Smooth muscle cell (in vitro differentiated cells): ENCODE results near the gene FEV. TPM values are rescaled to one million over a fixed set of nuclear protein-coding genes. Genes with fewer than 3 reads are reported as not detected.

Experiments used
- DNase-seq: peaks from one replicate; lab custom pipeline; 2025; ENCODE audit not compliant: unreplicated experiment; lab: John Stamatoyannopoulos, UW
- H2AFZ ChIP-seq: fragments of 200-600 bp; sonication (generic); 2 replicates; pipeline ENCODE4 v1.6.0; 2016; ENCODE audit warnings: antibody characterized with exemption, low read depth, mild to moderate bottlenecking
- H3F3A ChIP-seq: fragments of 200-600 bp; sonication (generic); 2 replicates; pipeline ENCODE4 v1.6.0; 2017; ENCODE audit warnings: antibody characterized with exemption, low read depth
- H3K27ac ChIP-seq: fragments of 200-600 bp; sonication (generic); 2 replicates; pipeline ENCODE4 v1.5.1; 2016; ENCODE audit warnings: low read depth, mild to moderate bottlenecking
- H3K27me3 ChIP-seq: fragments of 200-600 bp; sonication (generic); 2 replicates; pipeline ENCODE4 v1.6.1; 2016; ENCODE audit warnings: low read depth, mild to moderate bottlenecking
- H3K36me3 ChIP-seq: fragments of 200-600 bp; sonication (generic); 2 replicates; pipeline ENCODE4 v1.5.1; 2016; ENCODE audit warnings: low read depth
- H3K4me1 ChIP-seq: fragments of 200-600 bp; sonication (generic); 2 replicates; pipeline ENCODE4 v1.5.1; 2016; ENCODE audit warnings: low read depth
- H3K4me2 ChIP-seq: fragments of 200-600 bp; sonication (generic); 2 replicates; pipeline ENCODE4 v1.6.0; 2016; ENCODE audit warnings: mild to moderate bottlenecking
- H3K4me3 ChIP-seq: fragments of 200-600 bp; sonication (generic); 2 replicates; pipeline ENCODE4 v1.5.1; 2016; ENCODE audit warnings: mild to moderate bottlenecking
- H3K79me2 ChIP-seq: fragments of 200-600 bp; sonication (generic); 2 replicates; pipeline ENCODE4 v1.6.0; 2016; ENCODE audit warnings: low read depth, mild to moderate bottlenecking
- H3K9ac ChIP-seq: fragments of 200-600 bp; sonication (generic); 2 replicates; pipeline ENCODE4 v1.6.0; 2016; ENCODE audit warnings: low read depth
- H3K9me3 ChIP-seq: fragments of 200-600 bp; sonication (generic); replicated peaks from 2 replicates; pipeline ENCODE4 v1.5.1; 2016; ENCODE audit warnings: low read depth
- H4K20me1 ChIP-seq: fragments of 200-600 bp; sonication (generic); 2 replicates; pipeline ENCODE4 v1.6.0; 2016; ENCODE audit warnings: low read depth
- CTCF ChIP-seq: fragments of 200-600 bp; sonication (generic); IDR thresholded peaks from 2 replicates; pipeline ENCODE4 v1.5.1; 2017; ENCODE audit warnings: borderline replicate concordance, mild to moderate bottlenecking, antibody characterized with exemption; ENCODE audit not compliant: insufficient read depth, poor library complexity, severe bottlenecking
- WGBS: methylation state at CpG from one replicate; pipeline ENCODE4 v1.1.7; 2016; ENCODE audit warnings: low lambda C conversion rate; 5-methylcytosine and 5-hydroxymethylcytosine counted together
- polyA plus RNA-seq: library from polyadenylated mRNA; unstranded; fragments of >200 nt; fragmentation: Nextera tagmentation; extraction: Ambion mirVana; gene quantifications from 2 replicates; pipeline ENCODE4 v1.2.1, GENCODE V29; 2016
- total RNA-seq: library from RNA; depleted of rRNA; stranded (reverse); fragments of >200 nt; gene quantifications from 2 replicates; pipeline ENCODE4 v1.2.3, GENCODE V29; 2014

Gene FEV
- total RNA-seq (not detected in 2 replicates), polyA plus RNA-seq (not detected in 2 replicates)

DNA sequence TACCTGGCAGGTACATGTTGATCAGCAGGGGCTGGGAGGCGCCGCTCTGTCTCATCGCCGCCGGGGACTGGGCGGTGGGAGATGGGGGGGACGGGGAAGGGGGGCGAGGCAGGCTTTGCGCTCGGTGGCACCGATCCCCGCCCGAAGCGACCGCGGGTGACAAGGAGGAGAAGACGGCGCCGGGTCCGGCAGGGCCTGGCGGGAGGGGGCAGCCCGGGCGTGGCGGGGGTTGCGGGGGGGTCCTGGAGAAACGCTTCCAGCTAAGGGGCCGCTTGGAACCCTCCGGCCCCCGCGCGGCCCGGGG lies at the start of gene FEV:
TSS of gene FEV (minus strand) at position 164 of the 304 bp plus-strand sequence. CDS start at position 55, 109 bp downstream.
- Histone ChIP-seq H3K4me3 (no peak within 1 kb of the TSS), H3F3A (no peaks in the 10 kb centered on the region), H3K79me2 (no peaks in the 10 kb centered on the region), H3K4me1 (peaks cover 10% of the 10 kb centered on the region), H3K9me3 (no peaks in the 10 kb centered on the region), H4K20me1 (no peaks in the 10 kb centered on the region), H2AFZ (no peak within 1 kb of the TSS), H3K36me3 (no peaks in the 10 kb centered on the region), H3K4me2 (peak within 1 kb of the TSS; percentile 57), H3K27me3 (peaks cover 100% of the 10 kb centered on the region), H3K9ac (no peak within 1 kb of the TSS), H3K27ac (no peak within 1 kb of the TSS)
- WGBS = 0% methylated on average over 4 of the region's 32 CpGs
- no peak for TF ChIP-seq CTCF
- DNase-seq = no peak

DNA sequence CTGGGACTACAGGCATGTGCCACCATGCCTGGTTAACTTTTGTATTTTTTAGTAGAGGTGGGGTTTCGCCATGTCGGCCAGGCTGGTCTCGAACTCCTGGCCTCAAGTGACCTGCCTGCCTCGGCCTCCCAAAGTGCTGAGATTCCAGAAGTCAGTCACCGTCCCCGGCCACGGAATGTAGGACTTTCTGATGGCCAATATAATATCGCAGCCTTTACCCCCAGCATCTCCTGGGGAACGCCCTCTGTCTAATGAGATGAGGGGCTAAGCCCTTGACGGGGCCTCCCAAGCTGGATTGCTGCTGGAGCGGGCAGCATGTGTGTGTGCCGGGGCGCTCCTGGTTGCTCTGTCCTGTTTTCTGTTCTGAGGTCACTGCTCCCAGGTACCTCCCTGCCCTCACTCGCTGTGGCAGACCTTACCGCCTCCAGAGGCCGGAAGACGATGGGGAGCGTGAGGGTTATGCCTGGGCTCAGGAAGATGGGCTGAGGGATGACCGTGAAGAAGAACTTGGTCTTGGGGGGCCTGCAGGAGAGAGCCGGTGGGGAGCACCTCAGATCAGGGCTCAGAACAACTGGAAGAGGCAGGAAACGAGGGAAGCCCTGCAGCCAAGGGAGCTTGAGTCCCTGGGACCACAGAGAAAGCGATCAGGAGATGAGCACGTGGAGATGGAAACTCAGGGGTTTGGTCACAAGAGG lies 47.2 kb upstream of the FEV start:
- Histone ChIP-seq H3K79me2 (no peaks in the 10 kb centered on the region), H3K4me2 (no peak overlapping the region), H4K20me1 (no peaks in the 10 kb centered on the region), H3K27ac (no peak overlapping the region), H3K4me1 (no peaks in the 10 kb centered on the region), H3K27me3 (peaks cover 56% of the 10 kb centered on the region), H3K9ac (no peak overlapping the region), H3F3A (no peaks in the 10 kb centered on the region), H3K9me3 (no peaks in the 10 kb centered on the region), H2AFZ (no peak overlapping the region), H3K4me3 (no peak overlapping the region), H3K36me3 (no peaks in the 10 kb centered on the region)
- whole genome bisulfite sequencing = 85% methylated on average over 23 of the region's 23 CpGs
- no peak for DNase-seq
- TF ChIP-seq CTCF = no peak

DNA sequence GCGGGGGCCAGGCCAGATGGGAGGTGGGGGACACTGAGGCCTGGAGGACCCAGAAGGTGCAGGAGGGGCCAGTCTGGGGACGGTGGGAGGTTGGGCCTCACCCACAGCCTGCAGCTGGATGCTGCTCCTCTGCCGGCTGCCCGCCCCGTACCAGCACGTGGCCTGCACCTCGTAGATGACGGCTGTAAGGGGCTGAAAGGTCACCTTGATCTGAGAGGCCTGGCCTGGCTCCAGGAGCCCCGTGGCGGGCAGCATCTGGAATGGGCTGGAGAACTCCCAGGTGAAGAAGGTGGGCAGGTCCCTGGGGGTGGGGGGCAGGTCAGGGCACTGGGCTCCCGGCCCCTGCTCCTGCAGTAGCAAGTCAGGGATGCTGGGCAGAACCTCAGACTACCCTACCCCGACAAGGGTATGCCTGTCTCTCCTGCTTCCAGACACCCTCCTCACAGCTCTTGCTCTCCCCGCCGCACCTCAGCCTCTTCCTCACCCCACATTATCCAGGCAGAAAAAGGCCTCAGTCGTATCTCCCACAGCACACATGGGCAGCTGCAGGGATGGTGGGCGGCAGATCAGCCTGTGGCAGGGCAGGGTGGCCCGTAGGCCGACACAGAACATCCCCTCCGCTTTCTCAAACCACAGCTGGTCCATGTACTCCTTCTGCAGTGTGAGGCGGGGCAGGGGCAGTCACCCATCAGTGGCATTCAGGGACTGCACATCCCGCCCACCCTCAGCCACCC lies 46.2 kb upstream of the FEV start:
- Histone ChIP-seq H3K4me1 (no peaks in the 10 kb centered on the region), H4K20me1 (no peaks in the 10 kb centered on the region), H3F3A (no peaks in the 10 kb centered on the region), H2AFZ (no peak overlapping the region), H3K4me3 (no peak overlapping the region), H3K36me3 (no peaks in the 10 kb centered on the region), H3K9ac (no peak overlapping the region), H3K27me3 (peaks cover 52% of the 10 kb centered on the region), H3K4me2 (no peak overlapping the region), H3K27ac (no peak overlapping the region), H3K9me3 (no peaks in the 10 kb centered on the region), H3K79me2 (no peaks in the 10 kb centered on the region)
- WGBS = 92% methylated on average over 21 of the region's 21 CpGs
- no peak for DNase-seq
- TF ChIP-seq CTCF = no peak
